Anterior cingulate cortex (tissue), 58 donors: ENCODE results near the gene AFAP1L2.

Experiments
- DNase-seq, 58 donors: peaks; one replicate each; lab custom pipeline; 2025; lab: John Stamatoyannopoulos, UW

Gene AFAP1L2

GRCh38 chr10:114279289-114279688 is 125.0 kb downstream of the AFAP1L2 start:
- DNase-seq, result no peak

- DNase-seq, result no peak
Observed at GRCh38 chr10:114278884-114279191, 125.5 kb downstream of the AFAP1L2 start.

- DNase-seq, result no peak
Observed at GRCh38 chr10:114278140-114278883, 126.0 kb downstream of the AFAP1L2 start.

- DNase-seq, result no peak
Observed at GRCh38 chr10:114276671-114277070, 127.6 kb downstream of the AFAP1L2 start.

- DNase-seq, result no peak
Observed at GRCh38 chr10:114276066-114276465, 128.2 kb downstream of the AFAP1L2 start.

- no peak for DNase-seq
Observed at GRCh38 chr10:114274616-114275453, 129.5 kb downstream of the AFAP1L2 start.

GRCh38 chr10:114273910-114274309 is 130.4 kb downstream of the AFAP1L2 start:
- DNase-seq, result no peak

- no peak for DNase-seq
Observed at GRCh38 chr10:114272696-114273095, 131.6 kb downstream of the AFAP1L2 start.

- no peak for DNase-seq
Observed at GRCh38 chr10:114271779-114272167, 132.5 kb downstream of the AFAP1L2 start.

GRCh38 chr10:114271075-114271778 is 133.1 kb downstream of the AFAP1L2 start:
- DNase-seq, result no peak

- no peak for DNase-seq
Observed at GRCh38 chr10:114266521-114266920, 137.8 kb downstream of the AFAP1L2 start.

GRCh38 chr10:114265392-114266053 is 138.8 kb downstream of the AFAP1L2 start:
- DNase-seq, result no peak

GRCh38 chr10:114262496-114262895 is 141.8 kb downstream of the AFAP1L2 start:
- no peak for DNase-seq

- no peak for DNase-seq
Observed at GRCh38 chr10:114261076-114261475, 143.2 kb downstream of the AFAP1L2 start.

GRCh38 chr10:114260366-114260765 is 143.9 kb downstream of the AFAP1L2 start:
- no peak for DNase-seq

GRCh38 chr10:114259824-114260223 is 144.5 kb downstream of the AFAP1L2 start:
- DNase-seq, result no peak

GRCh38 chr10:114258274-114258840 is 145.9 kb downstream of the AFAP1L2 start:
- DNase-seq, result no peak

GRCh38 chr10:114257498-114257897 is 146.8 kb downstream of the AFAP1L2 start:
- DNase-seq, result no peak

- no peak for DNase-seq
Observed at GRCh38 chr10:114256822-114257221, 147.5 kb downstream of the AFAP1L2 start.

- no peak for DNase-seq
Observed at GRCh38 chr10:114256008-114256765, 148.1 kb downstream of the AFAP1L2 start.
